GM12874 (cell line): ENCODE measurements around the gene HOXB5.
A peak's percentile ranks its signal among the peaks of the same experiment; 100 is the strongest.

ENCODE experiments used
- TF ChIP-seq, protein P1 (sequence below): IDR thresholded peaks from 2 replicates; pipeline ENCODE4 v1.5.1; 2011; ENCODE audit warnings: low read depth, mild to moderate bottlenecking, control low read depth, low read length, moderate library complexity; ENCODE audit not compliant: insufficient read depth

Gene HOXB5

GRCh38 chr17:48616717-48617470, 23.3 kb upstream of the HOXB5 start:
- TF ChIP-seq, protein P1, sequence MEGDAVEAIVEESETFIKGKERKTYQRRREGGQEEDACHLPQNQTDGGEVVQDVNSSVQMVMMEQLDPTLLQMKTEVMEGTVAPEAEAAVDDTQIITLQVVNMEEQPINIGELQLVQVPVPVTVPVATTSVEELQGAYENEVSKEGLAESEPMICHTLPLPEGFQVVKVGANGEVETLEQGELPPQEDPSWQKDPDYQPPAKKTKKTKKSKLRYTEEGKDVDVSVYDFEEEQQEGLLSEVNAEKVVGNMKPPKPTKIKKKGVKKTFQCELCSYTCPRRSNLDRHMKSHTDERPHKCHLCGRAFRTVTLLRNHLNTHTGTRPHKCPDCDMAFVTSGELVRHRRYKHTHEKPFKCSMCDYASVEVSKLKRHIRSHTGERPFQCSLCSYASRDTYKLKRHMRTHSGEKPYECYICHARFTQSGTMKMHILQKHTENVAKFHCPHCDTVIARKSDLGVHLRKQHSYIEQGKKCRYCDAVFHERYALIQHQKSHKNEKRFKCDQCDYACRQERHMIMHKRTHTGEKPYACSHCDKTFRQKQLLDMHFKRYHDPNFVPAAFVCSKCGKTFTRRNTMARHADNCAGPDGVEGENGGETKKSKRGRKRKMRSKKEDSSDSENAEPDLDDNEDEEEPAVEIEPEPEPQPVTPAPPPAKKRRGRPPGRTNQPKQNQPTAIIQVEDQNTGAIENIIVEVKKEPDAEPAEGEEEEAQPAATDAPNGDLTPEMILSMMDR = no peak

- TF ChIP-seq, protein P1 = no peak
Observed at GRCh38 chr17:48615963-48616716, 22.6 kb upstream of the HOXB5 start.

- TF ChIP-seq, protein P1 = no peak
Observed at GRCh38 chr17:48615047-48615962, 21.7 kb upstream of the HOXB5 start, which contains the start of gene HOXB8. Gene HOXB8, minus strand, starts transcription at chr17:48615292. Its CDS starts 588 bp downstream, at chr17:48614704.

DNA sequence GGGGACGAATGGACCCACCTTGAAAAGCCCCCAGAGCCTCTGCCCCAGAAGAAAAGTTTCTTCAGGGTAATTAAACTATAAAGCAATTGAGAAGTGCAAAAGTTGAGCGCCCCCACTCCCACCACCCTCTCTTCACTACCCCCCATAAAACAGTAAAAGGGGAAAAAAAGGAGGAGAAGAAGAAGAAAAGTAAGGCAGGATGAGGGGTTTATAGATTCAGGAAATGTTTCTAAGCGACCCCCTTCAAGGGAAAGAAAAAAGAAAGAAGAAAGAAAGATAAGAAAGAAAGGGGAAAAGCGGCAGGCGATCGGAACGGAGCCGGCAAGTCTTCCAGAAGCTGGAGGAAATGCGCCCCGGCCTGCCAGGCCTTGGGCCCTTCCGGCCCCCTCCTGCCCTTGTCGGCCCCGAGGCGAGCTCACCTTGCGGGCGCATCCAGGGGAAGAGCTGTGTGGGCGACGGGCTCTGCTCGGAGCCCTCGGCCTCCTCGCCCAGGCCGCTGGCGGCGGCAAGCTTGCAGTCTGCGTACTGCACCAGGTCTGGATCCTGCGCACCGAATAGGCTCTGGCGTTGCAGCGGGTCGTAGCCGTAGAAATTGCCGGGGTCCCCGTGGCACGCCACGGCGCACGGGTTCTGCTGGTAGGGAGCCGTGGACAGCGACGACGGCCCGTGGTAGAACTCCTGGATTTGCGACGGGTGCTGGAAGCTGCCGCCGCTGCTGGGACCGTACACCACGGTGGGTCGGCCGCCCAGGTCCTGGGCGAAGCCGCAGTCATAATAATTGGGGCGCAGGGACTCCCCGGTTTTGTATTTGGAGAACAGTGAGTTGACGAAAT, 20.5 kb upstream of the HOXB5 start:
- TF ChIP-seq, protein P1 = no peak

DNA sequence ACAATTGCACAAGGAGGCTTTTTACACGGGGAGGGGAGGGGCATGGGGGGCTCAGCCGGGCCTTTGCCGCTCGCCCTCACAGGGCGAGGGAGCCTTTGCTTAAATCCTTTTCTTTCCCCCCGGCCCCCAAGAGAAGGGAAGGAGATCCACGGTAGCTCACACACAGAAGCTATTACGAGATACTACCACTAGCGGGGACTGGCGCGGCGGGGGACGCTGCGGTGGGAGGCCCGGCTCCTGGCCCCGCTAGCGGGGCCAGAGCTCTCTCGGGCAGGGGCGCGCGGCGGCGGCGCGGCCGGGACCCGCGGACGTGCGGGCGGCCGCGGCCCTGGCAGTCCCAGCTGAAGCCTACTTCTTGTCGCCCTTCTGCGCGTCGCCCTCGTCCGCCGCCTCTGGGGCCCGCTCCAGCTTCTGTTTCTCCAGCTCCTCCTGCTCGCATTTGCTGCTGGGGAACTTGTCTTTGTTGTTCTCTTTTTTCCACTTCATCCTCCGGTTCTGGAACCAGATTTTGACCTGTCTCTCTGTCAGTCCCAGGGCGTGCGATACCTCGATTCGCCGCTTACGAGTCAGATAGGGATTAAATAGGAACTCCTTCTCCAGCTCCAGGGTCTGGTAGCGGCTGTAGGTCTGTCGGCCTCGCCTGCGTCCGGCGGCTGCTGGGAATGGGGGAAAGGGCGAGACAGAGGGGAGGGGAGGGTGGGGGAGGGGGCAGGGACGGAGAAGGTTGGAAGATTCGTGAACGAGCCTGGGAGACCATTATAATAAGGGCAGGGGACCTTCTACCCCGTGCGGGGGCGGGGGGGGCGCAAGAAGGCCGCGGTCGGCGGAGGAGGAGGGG, 19.5 kb upstream of the HOXB5 start:
- TF ChIP-seq, protein P1 = peak; percentile 46

GRCh38 chr17:48612456-48612853, 18.9 kb upstream of the HOXB5 start:
- TF ChIP-seq, protein P1 = no peak
